ENCODE results near the gene ZBTB42.

The ZBTB42 gene

GRCh38 chr14:104769324-104770071, 31.4 kb upstream of the ZBTB42 start:
- no peak for DNase-seq (ENCODE audit: low read depth)

- no peak for DNase-seq (ENCODE audit: low read depth)
Observed at GRCh38 chr14:104770072-104770579, 30.8 kb upstream of the ZBTB42 start.

GRCh38 chr14:104770851-104771272, 30.0 kb upstream of the ZBTB42 start:
- peak; percentile 17 for DNase-seq (ENCODE audit: low read depth)

GRCh38 chr14:104771374-104771773, 29.5 kb upstream of the ZBTB42 start:
- DNase-seq (ENCODE audit: low read depth): no peak

- DNase-seq (ENCODE audit: low read depth): no peak
Observed at GRCh38 chr14:104771918-104772706, 28.8 kb upstream of the ZBTB42 start.

GRCh38 chr14:104772707-104773504, 28.0 kb upstream of the ZBTB42 start:
- DNase-seq (ENCODE audit: low read depth): no peak

- no peak for DNase-seq (ENCODE audit: low read depth)
Observed at GRCh38 chr14:104773505-104774452, 27.1 kb upstream of the ZBTB42 start.

GRCh38 chr14:104774453-104775072, 26.3 kb upstream of the ZBTB42 start:
- DNase-seq (ENCODE audit: low read depth): no peak

GRCh38 chr14:104775073-104775489, 25.8 kb upstream of the ZBTB42 start:
- DNase-seq (ENCODE audit: low read depth): no peak

- DNase-seq (ENCODE audit: low read depth): no peak
Observed at GRCh38 chr14:104776481-104776880, 24.4 kb upstream of the ZBTB42 start.

GRCh38 chr14:104776961-104777807, 23.7 kb upstream of the ZBTB42 start:
- DNase-seq (ENCODE audit: low read depth): no peak

- no peak for DNase-seq (ENCODE audit: low read depth)
Observed at GRCh38 chr14:104777808-104778249, 23.1 kb upstream of the ZBTB42 start.

- DNase-seq (ENCODE audit: low read depth): no peak
Observed at GRCh38 chr14:104778694-104779331, 22.1 kb upstream of the ZBTB42 start.

- no peak for DNase-seq (ENCODE audit: low read depth)
Observed at GRCh38 chr14:104779776-104780512, 21.0 kb upstream of the ZBTB42 start.

- no peak for DNase-seq (ENCODE audit: low read depth)
Observed at GRCh38 chr14:104780513-104781030, 20.3 kb upstream of the ZBTB42 start.

- no peak for DNase-seq (ENCODE audit: low read depth)
Observed at GRCh38 chr14:104781271-104782077, 19.4 kb upstream of the ZBTB42 start.

GRCh38 chr14:104782086-104782807, 18.7 kb upstream of the ZBTB42 start:
- no peak for DNase-seq (ENCODE audit: low read depth)

Data from fibroblast of gingiva (primary cell).